ENCODE results near the gene SUGCT. TPM values are rescaled to one million over a fixed set of nuclear protein-coding genes. Genes with fewer than 3 reads are reported as not detected.
"Not testable (repeated sequence)": the region's sequence is repeated elsewhere in the genome, so short reads cannot be mapped to it uniquely, and the experiment has no call there.

The SUGCT gene
- polyA plus RNA-seq, 1 experiment: 12.5 TPM

GRCh38 chr7:40403703-40404476 is 269.1 kb downstream of the SUGCT start:
- TF ChIP-seq CTCF (IDR thresholded peaks at IDR 0.05; ENCODE audit: low read depth, low read length): no peak
- no peak overlapping the region for H3K27ac ChIP-seq (ENCODE audit: low read depth, low read length)
- DNase-seq (ENCODE audit: low read depth, low spot score): no peak
- H3K9me3 ChIP-seq (ENCODE audit: control insufficient read depth, insufficient read depth, low read length): no peaks in the 10 kb centered on the region
- ChIA-PET POLR2A (no interaction called here), CTCF (no interaction called here)
- no peak overlapping the region for H3K4me3 ChIP-seq (ENCODE audit: low read depth, low read length)
- no peaks in the 10 kb centered on the region for H3K27me3 ChIP-seq (ENCODE audit: control insufficient read depth, insufficient read depth, low read length)

GRCh38 chr7:40405991-40406390 is 271.2 kb downstream of the SUGCT start:
- H3K27ac ChIP-seq (ENCODE audit: low read depth, low read length): no peak overlapping the region
- TF ChIP-seq CTCF (IDR thresholded peaks at IDR 0.05; ENCODE audit: low read depth, low read length): no peak
- H3K4me3 ChIP-seq (ENCODE audit: low read depth, low read length): no peak overlapping the region
- no peaks in the 10 kb centered on the region for H3K9me3 ChIP-seq (ENCODE audit: control insufficient read depth, insufficient read depth, low read length)
- ChIA-PET CTCF (interaction anchor here (0.6 kb wide), 1 partner anchor 11 kb away, joined by 3 read pairs; no protein-coding TSS in a partner anchor), POLR2A (interaction anchor here (0.7 kb wide), 1 partner anchor 1299 kb away, joined by 6 read pairs; no protein-coding TSS in a partner anchor)
- H3K27me3 ChIP-seq (ENCODE audit: control insufficient read depth, insufficient read depth, low read length): no peaks in the 10 kb centered on the region
- no peak for DNase-seq (ENCODE audit: low read depth, low spot score)

GRCh38 chr7:40412323-40412722 is 277.5 kb downstream of the SUGCT start:
- TF ChIP-seq CTCF (IDR thresholded peaks at IDR 0.05; ENCODE audit: low read depth, low read length): no peak
- no peak overlapping the region for H3K27ac ChIP-seq (ENCODE audit: low read depth, low read length)
- H3K9me3 ChIP-seq (ENCODE audit: control insufficient read depth, insufficient read depth, low read length): no peaks in the 10 kb centered on the region
- H3K4me3 ChIP-seq (ENCODE audit: low read depth, low read length): no peak overlapping the region
- ChIA-PET CTCF (interaction anchor here (1.7 kb wide), 1 partner anchor 71 kb away, joined by 7 read pairs; no protein-coding TSS in a partner anchor), POLR2A (no interaction called here)
- H3K27me3 ChIP-seq (ENCODE audit: control insufficient read depth, insufficient read depth, low read length): no peaks in the 10 kb centered on the region
- no peak for DNase-seq (ENCODE audit: low read depth, low spot score)

- CTCF ChIA-PET; DNase-seq (ENCODE audit: low read depth, low spot score); H3K27ac ChIP-seq (ENCODE audit: low read depth, low read length); H3K27me3 ChIP-seq (ENCODE audit: control insufficient read depth, insufficient read depth, low read length); H3K9me3 ChIP-seq (ENCODE audit: control insufficient read depth, insufficient read depth, low read length); POLR2A ChIA-PET; H3K4me3 ChIP-seq (ENCODE audit: low read depth, low read length): not testable (repeated sequence)
These were observed 279.9 kb downstream of the SUGCT start for GRCh38 chr7:40414704-40415103.

- no peak for TF ChIP-seq CTCF (IDR thresholded peaks at IDR 0.05; ENCODE audit: low read depth, low read length)
- ChIA-PET POLR2A (no interaction called here), CTCF (interaction anchor here (1.5 kb wide), 1 partner anchor 12 kb away, joined by 4 read pairs; no protein-coding TSS in a partner anchor)
- H3K27me3 ChIP-seq (ENCODE audit: control insufficient read depth, insufficient read depth, low read length): no peaks in the 10 kb centered on the region
- H3K9me3 ChIP-seq (ENCODE audit: control insufficient read depth, insufficient read depth, low read length): no peaks in the 10 kb centered on the region
- H3K4me3 ChIP-seq (ENCODE audit: low read depth, low read length): no peak overlapping the region
- no peak overlapping the region for H3K27ac ChIP-seq (ENCODE audit: low read depth, low read length)
- DNase-seq (ENCODE audit: low read depth, low spot score): no peak
These were observed 283.6 kb downstream of the SUGCT start for GRCh38 chr7:40418448-40418847.

All from AG04450 (cell line).